A673 (cell line): Measurements from ENCODE around the gene RRM2. TPM values are rescaled to one million over a fixed set of nuclear protein-coding genes. Genes with fewer than 3 reads are reported as not detected.

Experiments used
- BruUV-seq: library from RNA; stranded (reverse); fragments of 400-500 nt; replicated peaks from 2 replicates; lab custom pipeline; 2021; lab: Mats Ljungman, UMichigan
- CTCF ChIA-PET: fragments of 300-600 bp; sonication (Branson Sonifier 250); formaldehyde crosslinking; loops from one replicate; lab custom pipeline; 2022; ENCODE audit warnings: antibody characterized with exemption; lab: Charles Lee
- POLR2A ChIA-PET: fragments of 300-600 bp; sonication (Branson Sonifier 250); formaldehyde crosslinking; loops from one replicate; lab custom pipeline; 2022; ENCODE audit warnings: antibody characterized with exemption; ENCODE audit not compliant: low non-redundant PET; lab: Charles Lee
- DNase-seq: peaks from one replicate; pipeline ENCODE4 v3.0.0-alpha.2; 2015; ENCODE audit warnings: low spot score
- H3K27ac ChIP-seq: fragments of 200-600 bp; sonication (generic); 2 replicates; pipeline ENCODE4 v1.5.1; 2016; ENCODE audit warnings: mixed run types, low read depth, mild to moderate bottlenecking, mixed read lengths, antibody characterized with exemption, low read length; ENCODE audit not compliant: poor library complexity, severe bottlenecking
- H3K27me3 ChIP-seq: fragments of 200-600 bp; sonication (generic); replicated peaks from 2 replicates; pipeline ENCODE4 v1.6.1; 2017; ENCODE audit warnings: mixed run types, low read depth, mild to moderate bottlenecking, mixed read lengths, antibody characterized with exemption, low read length; ENCODE audit not compliant: insufficient read depth, poor library complexity
- H3K36me3 ChIP-seq: fragments of 200-600 bp; sonication (generic); 2 replicates; pipeline ENCODE4 v1.6.1; 2016; ENCODE audit warnings: mixed run types, mild to moderate bottlenecking, mixed read lengths, antibody characterized with exemption, low read length; ENCODE audit not compliant: insufficient read depth, poor library complexity, severe bottlenecking
- H3K4me1 ChIP-seq: fragments of 200-600 bp; sonication (generic); 2 replicates; pipeline ENCODE4 v1.6.1; 2017; ENCODE audit warnings: mixed run types, mild to moderate bottlenecking, mixed read lengths, antibody characterized with exemption, low read length; ENCODE audit not compliant: insufficient read depth, poor library complexity, severe bottlenecking
- H3K4me3 ChIP-seq: fragments of 200-600 bp; sonication (generic); 2 replicates; pipeline ENCODE4 v1.5.1; 2016; ENCODE audit warnings: low read depth, mixed run types, mild to moderate bottlenecking, mixed read lengths, low read length; ENCODE audit not compliant: poor library complexity, severe bottlenecking
- H3K9me3 ChIP-seq: fragments of 200-600 bp; sonication (generic); 2 replicates; pipeline ENCODE4 v1.6.1; 2016; ENCODE audit warnings: mixed run types, low read depth, mild to moderate bottlenecking, mixed read lengths, antibody characterized with exemption, low read length; ENCODE audit not compliant: poor library complexity, severe bottlenecking
- CTCF ChIP-seq: fragments of 300-800, 200-600 bp; sonication (generic); conservative IDR thresholded peaks from 2 replicates; pipeline ENCODE4 v1.5.1; 2017; ENCODE audit warnings: low read depth, mild to moderate bottlenecking, antibody characterized with exemption, low read length, moderate library complexity, mixed read lengths
- EZH2 ChIP-seq: fragments of 200-600 bp; sonication (generic); IDR thresholded peaks from 2 replicates; pipeline ENCODE4 v1.6.1; 2017; ENCODE audit warnings: borderline replicate concordance, low read depth, mild to moderate bottlenecking, mixed read lengths, antibody characterized with exemption, low read length; ENCODE audit not compliant: poor library complexity, severe bottlenecking
- intact Hi-C: fragments of 100-400 bp; cut with micrococcal nuclease; formaldehyde crosslinking; loops from one replicate; pipeline ENCODE4 v1.10.0; 2022; ENCODE audit not compliant: unreplicated experiment
- total RNA-seq: library from RNA; stranded (reverse); gene quantifications from 2 replicates; pipeline ENCODE4 v1.2.3, GENCODE V29; 2021

The RRM2 gene
- total RNA-seq, 1 experiment from 2014 or later = 486 TPM

DNA sequence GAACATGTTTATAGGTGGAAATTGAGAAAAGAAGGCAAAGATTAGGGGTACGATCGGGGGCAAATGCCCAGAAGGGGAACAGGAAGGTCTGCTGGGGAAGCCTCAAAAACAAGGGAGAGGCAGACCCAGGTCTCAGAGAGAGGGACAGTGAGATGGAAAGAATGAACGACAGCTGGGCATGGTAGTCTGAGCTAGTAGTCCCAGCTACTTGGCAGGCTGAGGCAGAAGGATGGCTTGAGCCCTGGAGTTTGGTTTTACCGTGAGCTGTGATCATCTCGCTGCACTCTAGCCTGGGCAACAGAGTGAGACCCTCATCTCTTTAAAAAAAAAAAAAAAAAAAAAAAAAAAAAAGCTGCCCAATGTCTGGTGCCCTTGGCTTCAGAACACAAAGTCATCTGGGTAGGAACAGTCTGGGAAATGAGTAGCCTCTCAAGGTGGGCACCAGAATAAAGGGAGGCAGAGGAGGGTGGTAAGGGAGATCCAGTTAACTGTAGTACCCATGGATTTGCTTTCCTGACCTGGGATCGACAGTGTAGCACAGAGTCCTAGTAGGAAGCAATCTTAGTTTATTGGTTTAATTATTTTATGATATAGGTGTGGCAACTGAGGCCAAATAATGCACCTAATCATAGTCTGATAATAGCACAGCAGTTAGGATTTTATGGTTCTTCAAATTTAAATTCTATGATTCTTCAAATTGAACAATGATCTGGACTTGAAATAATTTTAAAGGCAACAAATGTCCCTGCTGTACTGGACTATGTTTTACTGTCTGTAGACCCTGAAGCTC, 3.5 kb downstream of the RRM2 start:
- H3K4me1 ChIP-seq = peaks cover 18% of the 10 kb centered on the region
- ChIA-PET CTCF (interaction anchor here (0.6 to 2.8 kb wide), 4 partner anchors 268 to 309 kb away, joined by 3 to 42 read pairs (median 5); no protein-coding TSS in a partner anchor), POLR2A (interaction anchor here (0.6 to 0.8 kb wide), 3 partner anchors 283 to 1116 kb away, joined by 3 to 22 read pairs (median 6); no protein-coding TSS in a partner anchor)
- peak overlapping the region; percentile 9 for H3K4me3 ChIP-seq
- H3K27ac ChIP-seq = peak overlapping the region; percentile 16
- TF ChIP-seq CTCF = no peak
- no peak for TF ChIP-seq EZH2
- no peaks in the 10 kb centered on the region for H3K9me3 ChIP-seq
- H3K27me3 ChIP-seq = no peaks in the 10 kb centered on the region
- peaks cover 76% of the 10 kb centered on the region for H3K36me3 ChIP-seq
- BruUV-seq = no TSS peak
- intact Hi-C loops = loop anchor here (2.0 kb wide), 1 partner anchor 283 kb away; no protein-coding TSS in a partner anchor
- DNase-seq = no peak

- intact Hi-C loops = no loop called here
- CTCF ChIA-PET = interaction anchor here (1.0 to 1.3 kb wide), 2 partner anchors 298 to 308 kb away, joined by 3 read pairs; no protein-coding TSS in a partner anchor
- Histone ChIP-seq H3K9me3 (no peaks in the 10 kb centered on the region), H3K4me3 (no peak overlapping the region), H3K27ac (no peak overlapping the region), H3K4me1 (peaks cover 13% of the 10 kb centered on the region), H3K36me3 (peaks cover 82% of the 10 kb centered on the region), H3K27me3 (no peaks in the 10 kb centered on the region)
- no TSS peak for BruUV-seq
- no peak for DNase-seq
- TF ChIP-seq CTCF (no peak), EZH2 (no peak)
- POLR2A ChIA-PET = interaction anchor here (0.6 to 0.8 kb wide), 2 partner anchors 530 to 1117 kb away, joined by 3 to 6 read pairs; no protein-coding TSS in a partner anchor
Observed at GRCh38 chr2:10126632-10127026, 4.1 kb downstream of the RRM2 start.

GRCh38 chr2:10128420-10128819, 5.9 kb downstream of the RRM2 start:
- DNase-seq = no peak
- intact Hi-C loops = no loop called here
- no TSS peak for BruUV-seq
- ChIA-PET POLR2A (interaction anchor here (0.6 kb wide), 1 partner anchor 177 kb away, joined by 3 read pairs; no protein-coding TSS in a partner anchor), CTCF (no interaction called here)
- Histone ChIP-seq H3K36me3 (peaks cover 85% of the 10 kb centered on the region), H3K9me3 (no peaks in the 10 kb centered on the region), H3K27me3 (no peaks in the 10 kb centered on the region), H3K4me3 (no peak overlapping the region), H3K4me1 (peaks cover 12% of the 10 kb centered on the region), H3K27ac (no peak overlapping the region)
- no peak for TF ChIP-seq CTCF
- no peak for TF ChIP-seq EZH2
